WERI-Rb-1 (cell line): ENCODE data around the gene FHL5.

Source experiments
- DNase-seq: peaks from one replicate; pipeline ENCODE4 v3.0.0-alpha.2; 2020
- H3K27ac ChIP-seq: fragments of 250-450 bp; sonication (Bioruptor Pico); 2 replicates; pipeline ENCODE4 v1.5.1; 2020; ENCODE audit warnings: mild to moderate bottlenecking, moderate library complexity
- H3K27me3 ChIP-seq: fragments of 250-450 bp; sonication (Bioruptor Pico); 2 replicates; pipeline ENCODE4 v1.5.1; 2021; ENCODE audit warnings: mild to moderate bottlenecking, low read depth, moderate library complexity; ENCODE audit not compliant: insufficient read depth, severe bottlenecking
- H3K36me3 ChIP-seq: fragments of 250-450 bp; sonication (Bioruptor Pico); 2 replicates; pipeline ENCODE4 v1.5.1; 2020; ENCODE audit warnings: mild to moderate bottlenecking, moderate library complexity
- H3K4me3 ChIP-seq: 2 replicates; pipeline ENCODE4 v1.5.1; 2011; ENCODE audit warnings: low read depth, mild to moderate bottlenecking, control low read depth, low read length
- H3K9me3 ChIP-seq: fragments of 250-450 bp; sonication (Bioruptor Pico); 2 replicates; pipeline ENCODE4 v1.5.1; 2021; ENCODE audit warnings: mild to moderate bottlenecking, moderate library complexity; ENCODE audit not compliant: severe bottlenecking
- CTCF ChIP-seq: IDR thresholded peaks from 2 replicates; pipeline ENCODE4 v1.5.1; 2011; ENCODE audit warnings: low read depth, mild to moderate bottlenecking, control low read depth, inconsistent platforms, low read length

Gene FHL5

GRCh38 chr6:96611342-96611991 is 48.5 kb downstream of the FHL5 start:
- no peak overlapping the region for H3K4me3 ChIP-seq

GRCh38 chr6:96613291-96613999 is 50.5 kb downstream of the FHL5 start:
- no peaks in the 10 kb centered on the region for H3K27me3 ChIP-seq
- H3K27ac ChIP-seq: peak overlapping the region; percentile 76
- H3K36me3 ChIP-seq: no peaks in the 10 kb centered on the region
- no peak overlapping the region for H3K4me3 ChIP-seq
- DNase-seq: peak; percentile 84
- no peak for TF ChIP-seq CTCF
- no peaks in the 10 kb centered on the region for H3K9me3 ChIP-seq

More at GRCh38 chr6:96611342-96611991, 48.5 kb downstream of the FHL5 start:
- Histone ChIP-seq H3K27ac (peak overlapping the region; percentile 76; the same call in 1 of the 2 replicates), H3K27me3 (no peaks in the 10 kb centered on the region), H3K36me3 (no peaks in the 10 kb centered on the region), H3K9me3 (no peaks in the 10 kb centered on the region)
- peak; percentile 27 for DNase-seq
- TF ChIP-seq CTCF: no peak

- no peak overlapping the region for H3K27ac ChIP-seq
- no peak for DNase-seq
- H3K27me3 ChIP-seq: no peaks in the 10 kb centered on the region
- TF ChIP-seq CTCF: no peak
- H3K36me3 ChIP-seq: no peaks in the 10 kb centered on the region
- no peak overlapping the region for H3K4me3 ChIP-seq
- H3K9me3 ChIP-seq: no peaks in the 10 kb centered on the region
These were observed 57.9 kb downstream of the FHL5 start for GRCh38 chr6:96620851-96621250.

- Histone ChIP-seq H3K4me3 (no peak overlapping the region), H3K27me3 (no peaks in the 10 kb centered on the region), H3K9me3 (no peaks in the 10 kb centered on the region), H3K36me3 (no peaks in the 10 kb centered on the region), H3K27ac (no peak overlapping the region)
- TF ChIP-seq CTCF: no peak
- DNase-seq: no peak
These were observed 59.1 kb downstream of the FHL5 start for GRCh38 chr6:96621983-96622382.

- no peak for TF ChIP-seq CTCF
- no peak overlapping the region for H3K27ac ChIP-seq
- no peak for DNase-seq
These were observed 62.0 kb downstream of the FHL5 start for GRCh38 chr6:96624957-96625356.

More at GRCh38 chr6:96624957-96625356, 62.0 kb downstream of the FHL5 start:
- no peaks in the 10 kb centered on the region for H3K27me3 ChIP-seq
- no peak overlapping the region for H3K4me3 ChIP-seq
- no peaks in the 10 kb centered on the region for H3K36me3 ChIP-seq
- H3K9me3 ChIP-seq: no peaks in the 10 kb centered on the region
